GM21360 (cell line): ENCODE measurements around the gene TCF7L2.

Experiments
- ATAC-seq: cut with Tn5 transposase; IDR thresholded peaks from one replicate; pipeline ENCODE4 v1.9.1; 2021; ENCODE audit warnings: mild to moderate bottlenecking, moderate library complexity; ENCODE audit not compliant: unreplicated experiment

TCF7L2 gene

DNA sequence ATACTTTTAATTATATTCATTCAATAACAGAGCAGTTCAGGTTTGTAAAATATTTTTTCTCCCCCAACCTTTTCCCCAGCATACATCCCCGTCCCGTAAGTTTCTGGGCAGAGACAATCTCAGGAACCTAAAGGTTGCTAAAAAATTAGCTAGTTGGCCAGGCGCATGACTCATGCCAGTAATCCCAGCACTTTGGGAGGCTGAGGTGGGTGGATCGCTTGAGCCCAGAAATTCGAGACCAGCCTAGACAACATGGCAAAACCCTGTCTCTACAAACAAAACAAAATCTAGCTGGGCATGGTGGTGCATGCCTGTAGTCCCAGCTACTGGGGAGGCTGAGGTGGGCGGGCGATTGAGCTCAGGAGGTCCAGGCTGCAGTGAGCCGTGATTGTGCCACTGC lies 40.2 kb downstream of the TCF7L2 start:
- ATAC-seq: no peak

DNA sequence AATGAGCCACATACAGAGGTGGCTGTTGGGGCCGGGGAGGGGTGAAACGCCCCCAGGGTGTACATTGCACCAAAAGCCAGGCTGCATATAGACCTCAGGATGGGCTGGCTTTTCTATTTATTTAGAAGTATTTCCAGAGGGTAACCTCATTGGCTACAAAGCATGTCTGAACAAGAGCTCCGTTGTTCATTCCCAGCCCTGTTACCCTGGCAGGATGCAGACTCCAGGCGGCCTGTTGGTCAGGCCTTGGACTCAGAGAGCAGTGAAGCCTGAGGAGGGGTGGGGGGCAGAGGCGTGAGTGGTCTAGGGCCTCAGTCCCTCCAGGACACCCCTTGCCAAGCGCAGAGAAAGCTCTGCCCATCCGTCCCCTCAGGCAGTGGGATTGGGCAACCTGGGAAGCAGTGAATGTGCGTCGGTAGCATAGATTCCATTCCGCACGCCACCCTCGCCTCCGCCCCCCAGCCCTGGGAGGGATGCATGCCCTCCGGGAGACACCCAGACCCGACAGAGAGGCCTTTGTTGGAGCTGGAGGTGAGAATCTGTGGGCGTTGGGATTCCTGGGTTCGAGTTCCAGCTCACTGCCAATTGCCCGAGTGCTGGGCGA lies 41.9 kb downstream of the TCF7L2 start:
- ATAC-seq: no peak

DNA sequence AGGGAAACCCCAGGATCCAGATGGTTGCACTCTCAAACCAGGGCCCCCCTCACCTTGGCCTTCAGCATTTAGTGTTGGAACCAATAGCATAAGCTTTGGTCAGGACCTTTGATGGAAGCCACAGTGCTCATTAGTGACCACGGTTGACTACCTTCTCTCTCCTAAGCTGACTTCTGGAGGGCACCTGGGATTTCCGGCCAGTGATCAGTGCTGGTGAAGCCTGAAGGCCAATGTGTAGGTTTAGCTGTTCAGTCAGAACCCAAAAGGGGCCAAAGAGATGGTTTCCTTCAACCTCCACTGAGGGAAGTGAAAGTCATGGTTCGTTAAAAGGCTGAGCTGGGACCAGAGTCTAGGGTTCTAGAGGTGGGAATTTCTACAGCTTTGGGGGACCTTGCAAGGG lies 46.4 kb downstream of the TCF7L2 start:
- ATAC-seq: no peak

DNA sequence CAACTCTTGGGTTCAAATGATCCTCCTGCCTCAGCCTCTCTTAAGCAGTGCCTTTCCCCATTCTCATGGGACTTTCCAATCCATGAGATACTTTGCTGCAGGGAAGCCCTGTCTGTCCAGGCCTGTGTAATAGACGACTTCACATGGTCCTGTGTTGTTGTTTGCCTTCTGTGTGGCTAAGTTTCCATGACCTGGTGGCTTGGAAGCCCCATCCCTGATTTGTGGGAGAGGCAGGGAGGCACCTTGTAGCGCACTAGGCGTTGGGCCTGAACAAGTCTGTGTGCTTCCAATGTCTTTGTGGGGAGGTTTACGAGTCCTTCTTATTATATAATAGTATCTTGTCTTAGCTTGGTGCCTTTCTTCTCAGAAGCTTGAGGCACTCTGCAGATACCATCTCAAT lies 49.1 kb downstream of the TCF7L2 start:
- no peak for ATAC-seq

DNA sequence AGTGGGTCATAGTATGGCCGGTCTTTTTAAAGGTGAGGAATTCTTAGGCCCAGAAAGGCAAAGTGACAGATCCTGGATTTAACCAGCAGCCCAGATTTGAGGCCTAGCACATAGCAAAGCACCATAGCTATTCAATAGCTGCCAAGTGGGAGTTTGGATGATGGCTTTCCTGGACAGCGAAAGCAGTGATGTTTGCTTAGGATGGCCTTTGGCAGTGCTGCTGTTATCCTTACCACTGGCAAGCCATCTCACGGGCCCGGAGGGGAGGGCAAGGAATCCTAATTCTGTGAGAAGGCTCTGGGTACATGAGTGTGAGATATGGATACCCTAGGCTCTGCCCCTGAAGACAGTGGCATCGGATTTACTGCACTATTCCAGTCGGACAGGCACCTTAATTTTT lies 50.4 kb downstream of the TCF7L2 start:
- ATAC-seq: no peak

DNA sequence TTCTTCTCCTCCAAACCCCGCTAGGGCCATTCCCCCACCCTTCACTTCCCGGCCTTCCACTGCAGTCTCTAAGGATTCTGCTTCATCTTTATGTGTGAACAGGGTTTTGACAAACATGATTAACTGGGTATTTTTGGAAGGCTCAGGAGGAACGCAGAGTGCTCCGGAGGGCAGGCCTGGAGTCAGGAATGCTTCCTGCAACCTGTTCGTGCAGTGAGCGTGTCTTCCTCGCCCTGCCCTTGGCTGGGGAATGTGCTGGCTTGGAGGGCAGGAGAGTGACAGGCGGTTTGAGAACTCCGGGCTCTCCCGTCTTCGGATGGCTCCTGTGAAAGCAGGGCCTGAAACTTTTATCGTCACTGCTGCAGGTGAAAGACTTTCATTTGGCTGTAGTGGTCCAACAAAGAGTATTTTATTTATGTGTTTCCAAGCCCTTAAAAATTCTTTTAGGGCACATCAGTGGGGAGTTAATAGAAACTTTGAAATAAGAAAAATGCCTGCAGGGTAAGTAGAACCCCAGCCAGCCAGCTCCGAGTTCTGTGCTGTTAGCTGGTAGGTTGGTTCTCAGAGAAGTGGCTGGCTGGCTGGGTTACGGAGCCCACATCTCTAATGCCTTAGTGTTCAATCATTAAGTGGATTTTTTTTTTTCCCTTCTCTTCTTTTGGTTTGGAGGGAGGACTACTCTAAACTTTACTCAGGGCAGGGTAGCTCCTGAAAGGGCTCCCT lies 51.0 kb downstream of the TCF7L2 start:
- no peak for ATAC-seq

DNA sequence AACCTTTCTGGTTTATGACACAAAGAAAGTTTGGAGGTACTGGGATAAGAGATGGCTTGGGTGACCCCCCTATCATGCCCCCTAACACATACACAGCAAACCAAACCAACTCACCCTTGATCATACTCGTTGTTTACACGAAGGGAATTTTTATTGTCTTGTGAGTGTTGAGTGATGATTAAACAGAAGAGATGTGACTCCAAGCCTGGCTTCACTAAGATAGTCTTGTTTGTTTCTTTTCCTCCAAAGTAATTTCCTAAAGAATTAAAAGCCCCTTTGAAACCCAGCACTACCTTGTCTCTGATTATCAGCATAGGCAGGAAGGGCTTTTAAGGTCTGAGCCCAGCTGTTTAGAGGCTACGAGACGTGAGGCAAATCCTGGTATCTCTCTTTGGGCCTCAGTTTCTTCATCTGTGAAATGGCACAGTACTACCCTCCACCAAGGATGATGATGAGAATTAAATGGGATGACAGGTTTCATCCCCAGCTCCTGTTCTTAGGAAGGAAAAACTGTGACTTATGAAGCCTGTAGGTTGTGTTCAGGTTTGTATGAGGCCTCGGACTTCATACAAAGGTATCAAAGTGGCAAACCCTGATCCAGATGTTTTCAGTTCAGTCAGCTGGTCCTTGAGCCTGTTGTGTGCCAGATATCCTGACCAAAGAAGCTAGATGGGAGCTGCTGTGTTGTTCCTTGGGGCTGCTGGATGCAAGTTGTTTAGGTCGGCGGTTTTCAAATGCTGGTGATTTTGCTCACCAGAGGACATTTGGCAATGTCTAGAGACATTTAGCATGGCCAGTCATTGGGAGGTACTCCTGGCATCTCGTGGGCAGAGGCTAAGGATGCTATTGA lies 51.8 kb downstream of the TCF7L2 start:
- ATAC-seq: no peak

DNA sequence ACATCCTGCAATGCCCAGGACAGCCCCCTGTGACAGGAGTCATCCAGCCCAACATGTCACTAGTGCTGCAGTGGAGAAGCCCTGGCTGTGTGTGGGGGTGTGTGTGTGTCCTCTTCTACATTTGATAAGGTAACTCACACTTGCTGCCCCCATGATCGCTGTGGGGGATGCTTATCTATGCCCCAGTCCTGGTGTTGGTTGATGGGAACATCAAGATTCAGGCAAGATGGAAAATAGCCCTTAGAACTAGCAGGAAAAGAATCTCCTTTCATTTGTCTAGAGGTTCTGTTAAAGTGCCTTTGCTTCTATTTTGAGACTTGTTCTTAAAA lies 52.4 kb downstream of the TCF7L2 start:
- no peak for ATAC-seq

DNA sequence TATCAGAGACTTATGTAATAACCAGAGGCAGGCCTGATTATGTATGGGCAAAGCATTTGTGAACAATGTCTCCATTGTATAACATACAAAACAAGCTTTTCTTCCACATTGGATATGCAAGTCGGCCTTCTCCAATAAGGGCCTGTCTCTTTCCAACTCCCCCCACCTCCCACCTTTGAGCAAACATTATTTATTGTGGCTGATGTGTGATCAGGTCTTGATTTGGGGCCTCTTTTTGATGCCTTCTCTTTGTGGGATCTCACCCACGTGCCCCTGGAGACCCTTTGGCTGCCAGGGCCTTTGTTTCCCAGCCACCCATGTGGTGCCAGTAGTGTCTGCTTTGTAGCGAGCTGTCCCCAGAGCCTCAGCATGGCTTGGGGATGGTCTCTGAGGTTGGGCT lies 53.0 kb downstream of the TCF7L2 start:
- ATAC-seq: no peak

DNA sequence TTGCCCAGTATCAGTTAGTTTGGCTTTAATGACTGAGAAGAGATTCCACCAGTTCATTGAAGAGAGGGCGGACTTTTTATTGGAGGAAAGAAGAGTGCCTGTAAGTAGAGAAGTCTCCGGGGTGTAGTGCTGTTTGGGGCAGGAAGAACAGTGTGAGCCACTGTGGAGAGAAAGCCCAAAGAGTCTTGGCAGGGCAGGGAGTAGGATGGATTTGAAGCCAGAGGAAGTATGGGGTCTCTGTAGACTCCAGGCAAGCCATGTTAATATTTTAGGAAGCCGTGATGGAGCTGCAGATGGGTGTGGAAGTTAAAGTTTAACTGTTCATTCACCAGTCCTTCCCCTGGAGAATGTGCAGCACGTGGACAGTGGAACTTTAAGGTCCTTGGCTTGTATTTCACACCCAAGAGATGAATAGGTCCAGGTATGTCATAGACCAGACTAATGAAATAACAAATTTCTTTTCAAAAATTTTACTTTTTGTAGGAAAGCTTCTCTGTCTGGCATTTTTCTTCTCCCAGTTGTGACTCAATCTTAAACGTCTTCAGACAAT lies 54.1 kb downstream of the TCF7L2 start:
- ATAC-seq: no peak

DNA sequence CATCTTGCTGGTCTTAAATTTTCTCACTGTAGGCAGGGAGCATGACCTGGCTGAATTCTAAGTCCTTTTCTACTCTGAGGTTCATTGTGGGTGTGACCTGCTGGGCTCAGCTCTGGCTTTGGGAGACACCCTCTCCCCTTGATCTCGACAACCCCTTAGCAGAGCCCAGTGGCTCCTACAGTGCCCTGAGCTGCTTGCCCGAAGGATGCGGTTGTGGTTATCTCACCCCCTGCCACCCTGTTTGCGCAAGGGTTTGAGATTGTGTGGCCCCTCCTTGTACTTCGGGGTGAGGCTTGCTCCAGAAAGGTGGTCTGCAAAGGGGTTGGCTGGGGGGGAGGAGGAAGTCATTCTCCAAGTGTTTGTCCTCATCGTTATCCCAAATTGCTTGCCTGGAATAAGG lies 55.3 kb downstream of the TCF7L2 start:
- ATAC-seq: no peak

DNA sequence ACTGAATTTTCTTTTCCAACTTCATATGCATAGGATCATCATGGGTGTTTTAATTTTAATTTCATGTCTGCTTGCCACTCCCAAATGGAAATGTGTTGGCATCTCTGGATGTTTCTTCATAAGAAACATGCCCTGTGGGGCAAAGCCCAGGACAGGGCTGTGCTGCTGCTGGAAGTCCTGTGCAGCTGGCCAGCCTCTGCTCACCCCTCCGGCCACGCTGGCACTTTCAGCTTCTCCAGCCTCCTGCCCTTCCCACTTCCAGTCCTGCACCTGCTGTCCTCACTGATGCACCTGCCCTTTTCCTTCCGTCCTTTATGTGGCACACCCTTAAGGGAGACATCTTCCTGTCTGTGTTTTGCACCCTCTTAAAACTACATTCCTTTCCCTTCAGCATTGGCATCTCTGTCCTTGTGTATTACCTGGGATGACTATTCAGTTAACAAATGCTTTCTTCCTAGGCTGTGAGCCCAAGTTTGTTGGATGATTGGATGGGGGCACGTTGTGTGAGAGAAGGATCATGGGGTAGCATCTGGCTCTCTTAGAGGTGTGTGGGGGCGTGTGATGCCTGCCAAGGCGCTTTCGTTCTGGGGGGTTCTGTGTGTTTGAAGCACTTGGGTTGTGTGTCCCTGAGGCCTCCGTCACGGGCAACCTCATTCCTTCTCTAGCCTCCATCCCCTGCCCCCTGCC lies 56.8 kb downstream of the TCF7L2 start:
- no peak for ATAC-seq

DNA sequence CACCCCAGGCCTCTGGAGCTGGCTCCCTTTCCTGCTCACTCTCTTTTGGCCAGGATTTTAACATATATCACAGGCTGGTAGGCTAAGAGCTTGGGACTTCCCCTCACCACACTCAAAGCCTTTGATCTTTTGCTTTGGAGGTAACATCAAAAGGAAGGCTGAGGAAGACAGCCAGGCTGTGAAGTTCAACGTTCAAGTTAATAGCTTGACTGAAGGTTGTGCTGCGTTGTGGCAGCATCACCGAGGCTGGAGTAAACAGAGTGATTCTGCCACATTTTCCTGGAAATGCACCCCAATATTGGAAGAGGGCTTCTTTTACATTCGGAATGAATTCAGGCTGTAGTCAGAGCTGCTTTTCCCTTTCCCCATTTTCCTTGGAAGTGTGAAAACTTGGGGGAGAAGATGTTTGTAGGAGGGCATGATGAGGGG lies 57.3 kb downstream of the TCF7L2 start:
- ATAC-seq: no peak

DNA sequence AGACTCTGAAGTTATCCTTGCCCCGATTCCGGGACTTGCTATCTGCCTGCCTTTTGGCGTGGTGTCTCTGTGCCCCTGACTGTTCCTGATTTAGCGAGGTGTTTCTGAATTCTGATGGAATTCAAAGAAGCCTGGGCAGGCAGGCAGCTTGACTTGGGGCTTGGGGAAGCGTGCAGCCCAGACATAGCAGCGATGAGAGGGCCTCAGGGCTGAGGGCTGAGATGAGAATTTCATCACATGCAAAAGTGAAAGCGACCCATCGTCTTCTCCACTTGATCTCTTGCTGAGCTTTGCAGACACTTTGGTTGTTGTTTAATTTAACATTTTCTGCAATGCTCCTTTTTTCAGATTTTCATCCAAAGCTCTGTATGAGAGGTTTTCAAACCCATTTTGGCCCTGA lies 57.8 kb downstream of the TCF7L2 start:
- no peak for ATAC-seq

DNA sequence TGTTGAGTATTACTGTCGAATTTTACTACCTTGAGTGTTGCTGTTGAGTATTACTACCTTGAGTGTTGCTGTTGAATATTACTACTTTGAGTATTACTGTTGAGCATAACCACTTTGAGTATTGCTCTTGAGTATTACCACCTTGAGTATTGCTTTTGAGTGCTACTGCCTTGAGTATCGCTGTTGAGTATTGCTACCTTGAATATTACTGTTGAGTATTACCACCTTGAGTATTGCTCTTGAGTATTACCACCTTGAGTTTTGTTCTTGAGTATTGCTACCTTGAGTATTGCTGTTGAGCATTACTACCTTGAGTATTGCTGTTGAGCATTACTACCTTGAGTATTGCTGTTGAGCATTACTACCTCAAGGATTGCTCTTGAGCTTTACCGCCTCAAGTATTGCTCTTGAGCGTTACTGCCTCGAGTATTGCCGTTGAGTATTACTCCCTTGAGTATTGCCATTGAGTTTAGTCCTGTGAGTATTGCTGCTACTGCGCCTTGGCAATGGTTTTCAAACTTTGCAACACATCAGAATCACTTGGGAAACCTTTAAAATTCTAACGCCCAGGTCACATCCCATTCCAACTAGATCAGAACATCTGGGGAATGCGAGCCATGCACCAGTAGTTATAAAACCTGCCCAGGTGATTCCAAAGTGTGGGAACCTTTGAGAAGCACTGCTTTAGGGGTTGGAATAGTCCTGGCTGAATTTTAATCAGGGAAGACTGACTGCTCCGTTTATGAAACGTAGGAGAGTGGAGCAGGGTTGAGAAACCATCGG lies 61.7 kb downstream of the TCF7L2 start:
- no peak for ATAC-seq

DNA sequence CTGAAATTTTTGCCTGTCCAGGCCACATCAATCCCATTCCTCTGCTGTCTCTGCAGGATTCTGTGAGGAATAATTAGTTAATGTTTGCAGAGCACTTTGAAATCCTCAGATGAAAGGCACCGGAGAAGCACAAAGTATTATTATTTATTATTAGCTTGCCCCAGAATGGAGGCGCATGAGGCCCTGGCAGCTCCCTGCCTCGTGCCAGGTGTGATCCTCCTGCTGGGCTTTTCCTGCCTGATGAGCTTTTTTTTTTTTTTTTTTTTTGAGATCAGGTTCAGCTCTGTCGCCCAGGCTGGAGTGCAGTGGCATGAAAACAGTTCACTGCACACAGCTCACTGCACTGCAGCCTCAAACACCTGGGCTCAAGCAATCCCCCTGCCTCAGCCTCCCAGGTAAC lies 65.2 kb downstream of the TCF7L2 start:
- ATAC-seq: no peak

DNA sequence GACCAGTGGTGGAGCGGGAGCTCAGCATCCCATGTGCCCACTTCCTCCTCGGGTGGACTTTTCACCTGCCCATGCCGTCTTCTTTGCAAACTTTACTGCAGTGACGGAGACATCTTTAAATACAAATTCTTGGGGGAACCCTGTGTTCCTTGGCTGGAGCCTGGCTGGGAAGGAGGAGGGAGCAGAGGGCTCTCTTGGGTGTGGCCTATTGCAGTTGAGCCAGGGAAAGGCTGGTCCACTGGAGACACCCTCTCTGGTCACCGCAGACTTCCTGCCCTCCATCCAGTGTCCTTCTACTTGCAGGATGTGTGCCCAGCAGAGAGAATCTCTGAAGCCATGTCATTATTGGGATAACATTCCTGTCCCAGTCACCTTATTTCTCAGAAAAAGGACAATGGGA lies 67.3 kb downstream of the TCF7L2 start:
- no peak for ATAC-seq

DNA sequence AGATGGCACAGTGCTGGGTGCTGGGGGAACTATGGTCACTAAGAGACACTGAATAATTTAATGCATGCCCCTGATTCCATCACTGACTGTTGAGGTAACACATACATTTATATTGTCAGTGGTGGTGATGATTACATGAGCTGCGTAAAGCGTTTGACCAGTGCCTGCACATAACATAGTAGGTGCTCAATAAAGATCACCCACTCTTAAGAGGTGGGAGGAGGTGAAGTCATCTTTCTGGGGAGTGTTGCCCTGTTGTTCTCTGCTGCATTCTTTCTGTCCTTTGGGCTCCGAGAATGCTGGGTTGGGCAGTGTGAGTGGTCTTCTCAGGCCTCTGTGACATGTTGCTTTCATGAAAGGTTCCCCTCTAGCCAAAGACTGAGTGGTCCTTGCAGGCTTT lies 68.0 kb downstream of the TCF7L2 start:
- ATAC-seq: no peak

DNA sequence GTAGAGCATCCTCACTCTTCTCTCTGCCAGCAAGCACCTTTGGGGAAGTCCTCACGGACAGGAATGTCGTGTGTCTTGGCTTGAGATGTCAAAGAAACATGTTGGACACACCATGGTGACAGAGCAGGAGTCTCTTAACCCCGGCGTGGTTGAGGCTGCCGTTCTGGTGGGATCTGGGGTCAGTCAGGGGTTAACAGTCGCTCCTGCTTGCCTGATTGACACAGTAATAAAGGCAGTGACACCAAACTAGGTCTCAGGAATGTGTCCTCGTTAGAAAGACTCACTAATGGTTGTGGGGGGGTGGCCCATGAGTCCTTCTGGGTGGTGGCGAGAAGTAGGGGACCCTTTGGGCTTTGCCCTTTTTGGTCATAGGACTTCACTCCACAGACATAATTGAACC lies 69.0 kb downstream of the TCF7L2 start:
- ATAC-seq: no peak

DNA sequence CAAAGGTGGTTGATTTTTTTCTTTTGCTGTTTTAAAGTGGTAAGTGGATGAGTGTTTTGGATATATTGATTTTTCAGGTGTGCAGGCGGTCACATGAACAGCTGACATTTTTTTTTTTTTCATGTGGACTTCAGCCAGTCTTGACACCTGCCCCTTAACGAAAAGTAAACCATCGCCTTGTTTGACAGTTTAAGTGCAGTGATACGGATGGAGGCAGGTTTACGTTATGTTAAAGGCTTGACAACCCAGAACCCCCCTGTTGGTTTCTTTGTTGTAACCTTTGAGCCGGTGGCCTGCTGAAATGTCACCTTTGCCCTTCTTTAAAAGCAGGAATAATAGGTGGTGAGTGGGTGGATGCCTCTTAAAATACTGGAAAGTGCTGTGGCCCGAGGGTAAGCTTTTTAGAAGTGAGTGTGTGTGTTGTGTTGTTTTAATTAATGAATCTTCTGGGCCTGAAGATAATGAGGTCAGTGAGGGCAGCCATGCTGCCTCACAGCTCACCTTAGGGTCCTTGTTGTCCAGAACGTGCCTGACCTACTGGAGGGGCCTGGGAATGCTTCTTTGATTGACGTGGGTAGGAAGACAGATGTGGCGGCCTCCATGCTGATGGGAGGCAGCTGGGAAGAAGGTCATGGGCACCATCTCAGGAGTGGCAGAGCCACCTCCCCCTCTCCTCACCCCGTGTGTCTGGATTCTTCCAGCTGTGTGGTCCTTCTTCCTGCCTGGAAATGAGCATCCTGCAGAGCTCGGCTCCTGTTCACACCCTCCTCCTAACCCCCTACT lies 69.8 kb downstream of the TCF7L2 start:
- ATAC-seq: no peak
